ENCODE data around the gene MEIKIN.

MEIKIN gene, protein sequence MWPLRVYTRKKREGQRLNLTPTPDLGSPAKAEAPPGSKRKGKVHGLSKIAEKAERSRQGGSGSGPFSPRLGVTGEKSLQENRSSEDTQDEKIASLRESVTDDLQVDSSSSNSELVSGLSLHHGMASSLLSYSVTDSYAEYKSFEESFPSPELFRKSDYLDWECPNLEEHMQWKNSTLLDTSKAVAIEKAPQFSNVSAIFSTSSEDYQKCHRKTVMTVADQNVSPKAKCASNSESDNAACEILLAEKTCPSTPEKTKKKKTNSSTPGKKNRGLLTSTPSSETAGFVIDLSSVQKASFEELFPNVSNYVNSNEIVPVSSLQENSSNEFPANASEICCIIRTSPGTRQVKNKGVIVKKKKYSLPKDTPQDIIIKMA

GRCh38 chr5:131945551-131946168 lies at the start of gene MEIKIN:
Gene MEIKIN, minus strand, starts transcription at chr5:131945663. Its CDS starts 158 bp downstream, at chr5:131945505.
- no peak for DNase-seq

GRCh38 chr5:131994533-131995226 lies 49.2 kb upstream of the MEIKIN start:
- no peak for DNase-seq

- DNase-seq, result no peak
Measured at GRCh38 chr5:131994090-131994489, 48.6 kb upstream of the MEIKIN start.

- no peak for DNase-seq
Measured at GRCh38 chr5:131993676-131994075, 48.2 kb upstream of the MEIKIN start.

- no peak for DNase-seq
Measured at GRCh38 chr5:131992370-131992769, 46.9 kb upstream of the MEIKIN start.

DNA sequence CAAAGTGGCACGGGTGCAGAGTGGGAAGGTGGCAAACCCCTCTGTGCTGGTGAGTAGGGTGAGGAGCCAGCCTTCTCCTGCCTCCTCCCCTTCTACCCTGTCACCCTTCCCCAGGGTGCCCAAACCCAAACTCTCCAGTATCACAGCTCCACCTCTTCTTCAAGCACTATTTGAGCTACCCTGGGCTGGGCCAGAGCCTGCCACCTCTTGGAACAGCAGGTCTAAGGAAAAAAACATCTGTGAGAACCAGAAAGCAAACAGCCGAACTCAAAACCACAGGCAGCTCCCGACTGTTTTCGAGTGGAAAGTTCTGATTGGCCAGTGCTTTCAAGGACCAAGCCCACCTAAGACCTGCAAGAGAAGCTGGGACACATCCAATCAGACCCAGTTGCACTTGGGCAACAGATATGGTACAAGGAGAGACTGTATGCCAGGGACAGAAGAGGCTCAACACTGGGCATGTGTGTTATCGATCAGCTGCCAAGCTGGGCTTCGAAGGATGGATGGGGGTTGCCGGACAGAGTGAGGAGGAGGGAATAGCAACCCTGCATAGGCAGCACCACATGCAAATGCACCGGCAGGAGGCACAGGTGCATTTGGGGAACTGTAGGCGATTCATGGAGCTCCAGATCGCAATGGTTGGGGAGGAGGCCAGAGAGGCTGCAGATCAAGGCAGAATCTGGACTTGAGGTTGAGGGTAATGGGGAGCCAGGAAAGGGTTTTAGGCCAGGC lies 46.3 kb upstream of the MEIKIN start:
- no peak for DNase-seq

- no peak for DNase-seq
Measured at GRCh38 chr5:131990716-131991115, 45.3 kb upstream of the MEIKIN start.

GRCh38 chr5:131988601-131989000 lies 43.1 kb upstream of the MEIKIN start:
- DNase-seq, result no peak

DNA sequence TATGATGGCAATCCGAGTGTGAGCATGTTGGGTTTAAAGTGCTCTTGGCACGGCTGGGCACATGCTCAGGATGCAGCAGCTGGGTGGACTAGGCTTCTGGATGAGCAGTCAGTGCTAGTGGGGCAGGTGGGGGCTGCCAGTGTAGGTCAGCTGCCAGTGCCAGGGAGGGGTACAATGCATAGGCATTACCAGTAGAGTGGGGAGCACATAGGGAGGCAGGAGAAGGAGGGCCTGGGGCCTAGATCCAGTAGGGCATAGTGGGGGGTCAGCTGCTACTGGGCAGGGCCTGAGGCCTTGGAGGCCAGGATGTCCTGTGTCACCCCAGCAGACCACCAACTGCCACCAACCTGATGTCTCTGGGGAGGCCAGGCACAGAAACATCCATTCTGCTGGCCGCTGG lies 41.8 kb upstream of the MEIKIN start:
- no peak for DNase-seq

DNA sequence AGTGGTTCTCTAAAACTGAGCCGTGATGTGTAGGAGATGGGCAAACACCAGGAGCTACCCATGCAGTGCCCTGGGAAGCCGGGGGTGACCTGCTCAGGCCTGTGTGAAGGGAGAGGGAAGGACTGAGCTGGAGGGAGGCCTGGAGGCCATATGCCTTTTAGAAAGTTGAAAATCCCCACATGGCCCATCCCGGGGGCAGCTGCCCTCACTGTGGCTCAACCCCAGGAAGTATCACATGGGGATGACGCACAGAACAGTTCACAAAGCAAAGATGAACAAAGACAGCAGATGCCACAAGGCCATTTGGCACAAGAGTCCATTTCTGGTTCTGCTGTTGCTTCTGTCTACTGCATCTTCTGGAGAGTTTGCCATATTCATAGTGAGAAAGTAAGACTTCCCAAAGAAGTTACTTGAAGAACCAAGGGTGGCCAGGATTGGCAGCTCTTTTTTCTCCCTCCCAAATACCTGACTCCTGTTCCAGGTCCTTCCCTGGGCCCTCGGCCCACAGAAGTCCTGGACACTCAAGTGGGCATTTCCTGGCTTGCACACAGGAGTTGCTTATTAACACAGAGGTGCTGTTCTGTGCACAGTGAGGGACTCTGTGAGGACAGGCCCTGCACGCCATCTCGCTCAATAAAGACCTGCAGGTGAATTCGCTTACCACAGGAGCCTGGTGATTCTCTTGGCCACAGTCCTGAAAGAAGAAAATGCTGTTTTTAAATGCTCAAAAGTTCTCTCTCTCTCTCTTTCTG lies 40.9 kb upstream of the MEIKIN start:
- no peak for DNase-seq

GRCh38 chr5:131984956-131985665 lies 39.6 kb upstream of the MEIKIN start:
- no peak for DNase-seq

DNA sequence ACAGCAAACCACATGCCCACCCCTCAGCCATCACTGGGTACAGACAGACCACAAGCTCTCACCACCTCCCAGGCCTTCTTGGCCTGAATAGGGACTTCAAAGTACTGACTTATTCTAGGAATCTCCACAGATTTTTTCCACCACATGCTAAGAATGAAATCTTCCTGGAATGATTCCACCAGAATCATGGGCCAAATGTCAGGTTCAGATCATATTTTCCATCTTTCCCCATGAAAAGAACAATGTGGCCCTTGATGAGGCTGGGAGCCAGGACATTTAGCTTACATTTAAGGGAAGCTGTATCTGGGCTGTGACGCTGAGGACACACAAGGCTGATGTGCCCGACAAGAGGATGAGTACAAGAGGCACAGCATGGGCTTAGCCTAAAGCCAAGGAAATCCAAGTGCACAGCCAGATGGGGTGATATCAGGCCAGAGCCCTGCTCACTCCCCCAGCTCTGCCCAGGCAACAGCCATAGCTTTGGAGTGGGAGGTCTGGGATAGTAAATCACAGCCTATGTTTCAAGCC lies 37.8 kb upstream of the MEIKIN start:
- no peak for DNase-seq

- no peak for DNase-seq
Measured at GRCh38 chr5:131981516-131981915, 36.1 kb upstream of the MEIKIN start.

DNA sequence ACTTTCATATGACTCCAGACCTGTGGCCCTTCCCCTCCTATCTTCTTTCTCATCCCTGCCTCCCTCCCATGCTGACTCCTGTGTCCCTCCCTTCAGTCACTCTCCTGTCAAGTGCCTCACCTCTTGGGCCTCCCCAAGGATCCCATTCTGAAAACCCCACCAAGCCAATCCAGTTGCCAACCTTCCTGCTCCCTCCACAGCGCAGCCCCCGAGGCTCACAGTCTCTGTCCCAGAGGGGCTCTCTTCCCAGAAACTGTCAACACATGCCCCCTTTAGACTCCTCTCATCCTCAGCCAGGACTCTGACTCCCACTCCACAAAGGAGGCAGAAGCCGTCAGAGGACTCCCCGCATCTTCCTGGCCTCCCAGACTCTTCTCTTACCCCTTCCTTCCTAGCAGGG lies 35.2 kb upstream of the MEIKIN start:
- DNase-seq, result no peak

DNA sequence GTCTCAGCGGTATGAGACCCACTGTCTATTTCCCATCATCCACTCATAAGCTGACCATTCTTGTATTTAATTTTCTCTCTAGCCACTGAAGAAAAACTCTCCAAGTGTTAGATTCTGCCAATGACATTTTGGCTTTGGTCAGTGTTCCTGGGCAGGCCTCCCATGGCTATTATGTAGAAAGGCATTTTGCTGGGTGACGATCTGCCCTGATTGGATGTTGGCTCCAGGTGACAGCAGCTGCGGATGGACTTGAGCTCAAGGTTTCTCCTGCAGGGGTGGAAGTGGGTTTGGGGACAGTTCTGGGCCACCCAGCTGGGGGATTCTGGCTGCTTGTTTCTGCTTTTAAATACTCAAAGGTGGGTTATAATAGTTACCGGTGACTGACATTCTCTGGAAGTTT lies 34.4 kb upstream of the MEIKIN start:
- no peak for DNase-seq

DNA sequence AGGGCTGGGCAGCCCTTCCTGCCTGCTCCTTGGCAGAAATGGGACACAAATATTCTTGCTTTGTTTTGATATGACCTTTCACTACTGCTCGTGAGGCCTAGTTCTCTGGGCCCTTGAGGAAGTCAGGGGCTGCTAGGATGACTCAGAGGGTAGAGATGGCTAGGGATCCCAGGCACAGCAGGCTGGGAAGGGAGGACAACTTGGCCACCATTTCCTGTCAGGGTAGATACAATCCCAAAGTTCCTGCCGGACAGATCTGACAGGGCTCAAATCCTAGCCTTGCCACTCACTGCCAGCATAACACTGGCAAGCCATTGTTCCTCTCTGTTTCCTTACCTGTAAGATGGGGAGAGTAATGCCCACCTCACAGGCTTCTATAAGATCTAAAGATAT lies 31.7 kb upstream of the MEIKIN start:
- no peak for DNase-seq

DNA sequence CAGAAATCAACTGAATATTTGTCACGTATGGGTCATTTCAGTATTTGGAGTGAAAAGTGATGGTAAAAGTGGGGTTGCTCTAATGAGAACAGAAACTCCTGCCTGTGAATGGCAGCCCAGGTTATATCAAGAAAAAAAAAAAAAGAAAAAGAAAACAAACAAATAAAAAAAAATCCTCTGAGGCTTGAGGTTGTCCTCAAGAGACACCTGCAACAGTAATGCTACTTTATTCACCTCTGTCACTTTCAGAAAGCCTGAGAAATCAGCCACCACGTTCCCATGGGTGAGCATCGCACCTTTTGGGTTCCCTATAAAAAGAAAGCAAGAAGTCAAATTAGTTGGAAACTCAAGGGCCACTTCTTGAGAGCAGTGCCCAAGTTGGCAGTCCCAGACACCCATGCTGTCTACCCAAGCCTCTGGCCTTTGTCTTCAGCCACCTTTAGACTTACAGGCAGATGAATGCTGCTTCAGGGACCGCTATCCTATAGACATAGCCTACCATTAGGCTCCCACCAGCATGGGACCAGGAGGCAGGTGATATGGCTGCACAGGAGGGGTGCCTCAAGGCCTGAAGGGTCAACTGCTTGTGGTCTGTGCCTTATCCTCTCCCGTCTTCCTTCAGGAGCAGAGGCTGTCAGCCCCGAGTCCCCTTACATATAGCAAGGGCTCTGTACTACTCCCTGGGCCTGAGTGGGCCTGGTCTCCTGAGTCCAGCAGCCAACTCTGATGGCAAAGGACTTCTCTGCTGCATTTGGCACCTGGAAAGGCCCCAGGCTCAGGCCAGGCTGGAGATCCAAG lies 31.1 kb upstream of the MEIKIN start:
- DNase-seq, result no peak

DNA sequence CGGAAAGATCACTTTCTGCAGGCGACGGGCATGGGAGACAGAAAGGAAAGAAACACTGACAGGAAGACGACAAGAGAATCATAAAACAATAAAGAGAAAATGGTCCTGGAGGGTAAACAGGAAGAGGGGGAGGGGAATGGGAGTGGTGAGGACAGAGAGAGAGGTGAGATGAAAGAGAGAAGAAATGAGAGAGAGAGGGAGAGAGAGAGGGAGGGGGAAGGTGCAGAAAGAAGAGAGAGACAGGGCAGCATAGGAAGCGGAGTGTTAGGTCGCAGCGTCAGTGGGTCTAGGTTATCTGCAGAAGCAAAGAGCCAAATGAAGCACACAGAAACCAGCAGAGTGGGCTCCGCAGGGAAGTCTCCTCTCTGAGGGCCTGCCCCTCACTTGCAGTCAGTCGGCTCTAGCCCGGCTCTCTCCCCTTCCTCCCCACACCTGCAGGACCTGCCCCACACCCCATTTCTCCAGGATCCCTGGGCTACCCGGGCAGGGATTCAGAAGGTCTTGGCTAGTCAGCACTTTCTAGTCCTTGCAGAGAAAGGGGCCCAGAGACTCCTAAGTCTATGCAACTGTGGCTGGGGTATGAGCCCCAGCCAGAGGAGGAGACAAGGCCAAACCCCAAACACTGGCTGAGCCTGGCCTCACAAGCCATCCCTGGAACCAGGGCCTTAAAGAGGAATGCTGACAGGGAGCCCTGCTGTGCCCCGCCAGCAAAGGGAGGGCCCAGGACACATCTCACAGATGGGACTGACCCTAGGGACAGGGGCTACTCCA lies 29.7 kb upstream of the MEIKIN start:
- no peak for DNase-seq

DNA sequence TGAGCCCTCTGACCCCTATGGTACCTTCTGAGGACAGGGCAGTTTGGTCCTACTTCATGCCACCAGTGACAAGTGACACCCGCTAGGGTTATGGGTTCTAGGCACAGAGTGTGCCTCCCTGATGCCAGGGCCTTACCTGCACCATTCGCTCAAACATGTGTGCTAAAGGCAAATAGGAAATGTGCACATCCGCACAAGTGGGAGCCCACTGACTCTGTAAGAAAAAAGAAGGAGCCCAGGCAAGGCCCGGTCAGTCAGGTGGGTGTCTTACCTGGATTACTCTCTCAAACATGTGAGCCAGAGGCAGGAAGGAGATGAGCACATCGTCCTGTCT lies 29.1 kb upstream of the MEIKIN start:
- DNase-seq, result no peak

DNA sequence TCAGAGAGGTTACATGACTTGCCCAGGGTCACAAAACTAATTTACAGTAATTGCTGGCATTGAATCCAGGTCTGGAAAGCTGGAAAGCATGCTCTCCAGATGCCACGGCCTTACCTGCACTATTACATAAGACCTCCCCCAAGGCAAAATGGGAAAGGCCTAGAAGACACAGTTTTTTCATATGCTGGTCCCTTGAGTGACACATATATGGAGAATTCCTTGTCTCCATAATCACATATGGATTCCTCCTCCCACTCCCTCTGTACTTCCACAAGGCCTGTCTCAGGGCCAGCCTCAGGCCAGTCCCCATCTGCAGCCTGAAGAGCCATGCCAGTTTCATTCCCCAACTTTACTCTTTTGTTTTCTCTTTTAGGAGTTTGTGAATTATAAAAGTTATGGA lies 28.6 kb upstream of the MEIKIN start:
- no peak for DNase-seq

Measured in NCI-H748 treated with DMSO at 0.1 percent for 48 hours (cell line).